Measurements from ENCODE around the gene ZNF682.

DNA sequence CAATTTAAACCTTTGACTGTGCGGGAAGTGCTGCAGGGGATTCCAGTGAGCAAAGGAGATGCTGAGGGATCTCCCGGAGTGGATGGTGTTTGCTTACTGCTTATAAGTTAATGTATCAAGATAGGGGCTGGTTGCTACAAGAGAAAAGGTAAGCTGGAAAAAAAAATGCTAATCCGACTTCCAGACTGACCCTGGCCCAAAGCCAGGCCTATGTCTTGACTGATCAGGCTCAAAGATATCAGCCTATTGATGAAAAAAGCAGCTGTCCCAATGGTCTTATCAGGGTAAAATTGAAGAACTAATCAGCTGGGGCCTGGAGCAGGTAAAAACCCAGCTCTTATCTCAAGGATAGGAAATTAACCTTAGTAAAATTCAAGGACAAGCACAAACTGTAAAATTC, 27.6 kb upstream of the ZNF682 start:
- TF ChIP-seq CTCF (IDR thresholded peaks at IDR 0.05; ENCODE audit: low read depth, low read length), result no peak
- TF ChIP-seq POLR2A (IDR thresholded peaks at IDR 0.05; ENCODE audit: extremely low read depth, insufficient read length), result no peak

All from NB4 (cell line).